GM21723 (cell line): ENCODE data around the gene CPM.

ENCODE experiments used
- ATAC-seq: cut with Tn5 transposase; IDR thresholded peaks from one replicate; pipeline ENCODE4 v1.9.1; 2021; ENCODE audit warnings: mild to moderate bottlenecking, moderate library complexity; ENCODE audit not compliant: unreplicated experiment

Gene CPM

DNA sequence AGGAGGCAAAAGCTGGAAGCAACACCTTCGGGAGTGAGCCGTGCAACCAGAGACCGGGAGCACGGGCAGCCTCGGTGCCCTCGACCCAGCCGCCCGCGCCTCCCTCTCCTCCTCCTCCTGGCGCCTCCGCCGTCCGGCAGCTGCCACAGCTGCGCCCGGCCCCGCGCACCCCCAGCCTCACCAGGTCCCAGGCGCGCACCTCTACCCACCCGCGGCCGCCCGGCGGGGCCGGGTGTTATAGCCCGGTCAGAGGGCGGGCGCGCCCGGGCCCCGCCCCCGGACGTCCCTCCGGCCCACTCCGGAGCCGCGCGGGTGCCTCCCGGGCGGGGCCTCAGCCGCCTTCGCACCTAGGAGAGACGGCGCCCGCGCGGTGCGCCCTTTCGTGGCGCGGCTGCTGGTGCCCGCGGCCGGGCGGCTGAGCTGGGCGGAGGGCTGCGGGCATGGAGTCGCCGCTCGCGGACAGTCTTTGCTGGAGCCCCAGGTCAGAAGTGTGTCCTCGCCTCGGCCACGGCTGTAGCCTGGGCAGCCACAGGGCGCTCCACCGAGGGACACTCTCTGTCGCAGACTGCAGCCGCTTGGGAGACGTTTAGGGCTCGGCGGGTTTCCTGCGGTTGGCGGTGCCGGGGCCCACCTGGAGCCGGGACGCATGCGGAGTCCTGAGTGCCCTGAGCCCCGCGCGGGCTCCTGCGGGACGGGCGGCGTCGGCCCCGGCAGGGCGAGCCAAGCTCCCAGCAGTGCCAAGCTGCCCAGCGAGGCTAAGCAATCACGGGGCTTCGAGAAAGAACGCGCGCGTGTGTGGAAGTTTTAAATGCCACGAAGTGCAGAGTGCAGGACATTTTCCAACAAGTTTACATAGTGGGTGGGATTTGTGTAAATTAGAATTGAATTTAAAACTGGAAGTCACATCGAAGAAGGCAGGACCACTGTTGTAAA, at the start of gene CPM:
Gene CPM, minus strand, starts transcription at position 211 of the 933 bp plus-strand sequence. CDS start 334 bp downstream, outside the sequence.
- ATAC-seq = peak; percentile 95

DNA sequence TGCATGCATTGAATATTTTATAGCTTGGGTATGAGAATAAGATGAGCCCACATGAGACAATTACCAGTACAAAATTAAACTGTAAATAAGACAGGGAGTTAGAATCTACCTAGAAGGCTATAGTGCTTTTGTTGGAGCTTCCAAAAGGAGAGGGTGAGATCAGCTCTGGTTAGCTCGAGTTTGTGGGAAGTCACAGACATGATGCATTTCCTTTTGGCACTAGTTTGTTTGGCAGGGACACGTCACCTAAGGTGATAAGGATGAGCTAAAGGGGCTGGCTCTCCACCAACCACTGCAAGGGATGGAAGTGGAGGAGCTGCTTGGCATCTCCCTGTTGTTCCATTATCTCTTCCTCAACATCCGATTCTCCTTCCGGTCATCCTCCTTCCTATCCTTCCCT, 48.5 kb upstream of the CPM start:
- ATAC-seq = no peak

DNA sequence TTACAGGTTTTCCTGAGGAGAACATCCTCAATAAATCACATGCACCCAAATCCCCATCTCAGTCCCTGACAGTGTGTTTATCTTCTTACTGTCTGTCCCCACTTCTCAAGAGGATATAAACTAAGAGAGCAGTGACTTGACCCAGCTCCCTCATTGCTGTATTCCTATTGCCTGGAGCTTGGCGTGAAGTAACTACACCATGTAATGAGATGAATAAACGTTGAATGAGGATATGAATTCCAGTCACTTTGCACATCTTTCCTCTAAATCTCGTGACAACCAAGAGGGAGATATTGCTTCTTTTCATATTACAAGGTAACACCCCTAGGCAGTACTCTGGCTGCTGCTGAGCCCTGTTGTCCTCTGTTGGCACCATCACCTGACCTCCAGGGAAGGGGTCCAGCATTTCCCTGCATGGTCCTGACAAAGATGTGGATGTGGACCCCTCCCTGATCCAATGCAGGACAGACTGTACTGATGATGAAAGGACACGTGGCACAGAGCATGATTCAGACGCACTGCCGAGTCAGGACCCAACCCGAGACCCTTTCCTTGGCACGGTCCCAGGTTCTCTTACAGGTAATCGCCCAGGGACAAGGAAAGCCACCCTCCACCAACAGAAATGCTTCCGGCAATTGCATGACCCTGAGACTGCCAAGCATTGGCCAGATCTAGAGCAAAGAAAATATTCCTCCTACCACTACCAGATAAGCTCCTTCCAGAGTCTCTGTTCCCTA, 47.7 kb upstream of the CPM start:
- ATAC-seq = no peak

DNA sequence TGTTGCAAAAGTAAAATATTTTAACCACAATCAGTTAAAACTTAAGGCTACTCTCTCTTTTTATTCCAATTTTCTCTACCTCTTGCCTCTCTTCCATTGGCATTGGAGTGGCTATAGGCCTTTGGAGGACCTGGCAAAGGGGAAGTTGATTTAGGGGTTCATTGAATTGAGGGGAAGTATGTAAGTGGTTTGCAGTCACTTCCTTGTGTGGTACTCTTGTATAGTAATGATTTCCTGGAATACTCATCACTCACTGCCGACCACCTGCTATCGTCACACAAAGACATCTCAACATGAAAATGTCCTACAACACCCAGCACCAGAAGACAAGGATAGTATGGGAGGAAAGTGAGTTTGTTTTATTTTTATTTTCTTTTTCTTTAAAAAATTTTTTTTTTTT, 45.7 kb upstream of the CPM start:
- no peak for ATAC-seq

DNA sequence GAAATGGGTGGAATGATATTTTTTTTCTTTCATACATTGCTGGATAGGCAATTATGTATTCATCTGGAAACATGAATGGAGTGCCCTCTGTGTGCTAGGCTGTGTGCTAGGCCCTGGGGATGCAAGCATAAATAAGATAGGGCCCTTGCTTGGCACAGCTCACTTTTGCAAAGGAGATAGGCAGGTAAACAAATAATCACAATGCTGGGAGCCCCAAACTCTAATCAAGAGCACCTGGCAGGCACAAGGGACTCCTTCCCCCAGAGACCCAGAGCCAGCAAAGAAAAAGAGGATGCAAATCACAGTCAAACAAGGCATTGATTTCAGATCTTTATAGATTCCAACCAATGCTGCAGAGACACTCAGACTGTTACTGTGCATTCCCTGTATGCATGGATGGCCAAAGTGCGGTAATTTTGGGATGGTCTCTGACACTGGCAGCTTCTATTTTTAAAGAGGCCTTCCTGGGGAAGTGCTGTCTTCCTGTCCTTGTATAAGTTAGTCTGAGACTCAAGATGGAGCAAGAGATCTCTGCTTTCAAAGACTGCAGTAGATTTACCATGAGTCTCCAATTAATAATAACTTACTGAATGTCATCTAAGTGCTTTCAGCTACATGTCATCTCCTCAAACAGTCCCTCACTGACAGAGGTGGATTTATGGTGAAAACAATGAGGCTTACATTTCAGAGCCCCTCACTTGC, 45.1 kb upstream of the CPM start:
- no peak for ATAC-seq

DNA sequence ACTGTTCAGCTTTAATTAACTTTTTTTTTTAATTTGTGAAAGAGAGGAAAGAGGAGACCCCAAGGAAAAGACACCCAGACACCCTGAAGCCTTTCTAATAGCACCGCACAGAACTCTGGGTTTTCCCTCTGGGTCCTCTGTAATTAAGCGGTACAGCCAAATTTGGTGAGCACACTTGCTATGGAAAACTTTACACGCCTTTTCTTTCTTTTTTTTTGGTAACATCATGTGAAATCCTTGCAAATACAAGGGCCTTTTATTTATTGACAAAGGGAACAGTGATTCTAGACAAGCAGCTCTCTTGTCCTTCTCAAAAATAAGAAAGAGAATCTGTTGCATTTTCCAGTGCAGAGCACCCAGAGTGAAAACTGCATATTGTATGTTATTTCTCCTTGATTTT, 44.4 kb upstream of the CPM start:
- ATAC-seq = no peak

DNA sequence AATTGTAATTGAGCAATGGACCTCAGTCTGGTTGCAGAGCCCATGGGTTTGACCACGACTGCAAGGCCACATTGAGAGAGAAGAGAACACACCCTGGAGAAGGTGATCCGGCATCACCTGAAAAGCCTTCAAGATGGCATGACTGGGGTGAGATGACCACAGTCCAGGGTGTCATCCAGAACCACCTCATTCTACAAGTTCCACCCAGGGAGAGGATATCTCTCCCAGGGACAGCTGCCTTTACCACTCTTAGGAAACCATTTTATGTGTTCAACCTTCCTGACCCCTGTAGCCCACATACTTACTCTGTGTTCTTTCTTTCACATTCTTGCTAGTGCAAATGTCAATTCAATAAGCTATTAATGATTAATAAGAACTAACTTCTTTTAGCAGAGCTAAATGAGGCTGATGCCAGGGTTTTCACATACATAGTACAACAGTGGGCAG, 43.4 kb upstream of the CPM start:
- ATAC-seq = no peak

DNA sequence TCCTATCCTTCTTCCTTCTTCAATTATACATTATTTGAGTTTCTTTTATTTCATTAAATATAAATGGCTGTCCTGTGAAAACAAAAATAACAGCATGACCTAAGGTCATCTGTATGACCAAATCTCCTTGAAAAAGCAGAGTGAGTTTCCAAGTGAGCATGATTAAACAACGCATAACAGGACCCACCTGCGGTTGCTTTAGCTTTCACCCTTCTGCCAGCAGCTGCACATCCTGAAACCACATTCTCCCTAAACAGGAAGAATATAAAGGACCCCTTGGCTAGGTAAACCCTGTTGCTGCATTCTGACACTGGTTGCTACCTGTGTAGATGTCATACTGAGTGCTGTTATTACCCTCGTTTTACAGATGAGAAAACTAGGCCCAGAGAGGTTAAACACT, 42.8 kb upstream of the CPM start:
- no peak for ATAC-seq

DNA sequence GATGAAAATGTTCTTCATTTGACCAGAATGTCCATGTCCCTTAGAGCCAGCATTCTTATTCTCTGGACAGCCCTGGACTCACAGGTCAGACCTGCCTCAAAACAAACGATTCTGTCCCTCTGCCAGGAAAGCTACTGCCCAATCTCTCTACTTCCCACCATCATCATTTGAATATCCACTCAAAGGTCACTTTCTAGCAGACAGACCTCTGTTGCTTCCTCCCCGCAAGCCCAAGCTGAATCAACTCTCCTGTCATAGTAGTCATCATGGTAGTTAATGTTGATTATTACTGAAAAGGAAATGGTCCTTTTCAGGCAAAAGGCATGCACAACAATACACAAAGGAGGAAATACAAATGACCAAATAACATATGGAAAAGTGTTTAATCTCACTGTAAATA, 39.6 kb upstream of the CPM start:
- no peak for ATAC-seq

DNA sequence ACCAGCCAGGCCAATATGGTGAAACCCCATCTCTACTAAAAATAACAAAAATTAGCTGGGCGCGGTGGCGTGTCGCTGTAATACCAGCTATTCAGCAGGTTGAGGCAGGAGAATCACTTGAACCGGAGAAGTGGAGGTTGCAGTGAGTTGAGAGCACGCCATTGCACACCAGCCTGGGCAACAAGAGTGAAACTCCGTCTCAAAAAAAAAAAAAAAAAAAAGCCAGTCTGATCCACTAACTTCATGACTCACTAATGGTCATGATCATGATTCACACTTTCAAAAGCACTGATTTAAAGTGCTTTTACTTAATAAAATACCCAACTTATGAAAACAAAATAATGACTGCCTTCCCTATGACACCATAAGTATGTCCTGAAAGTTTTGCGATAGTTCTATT, 38.4 kb upstream of the CPM start:
- ATAC-seq = no peak

DNA sequence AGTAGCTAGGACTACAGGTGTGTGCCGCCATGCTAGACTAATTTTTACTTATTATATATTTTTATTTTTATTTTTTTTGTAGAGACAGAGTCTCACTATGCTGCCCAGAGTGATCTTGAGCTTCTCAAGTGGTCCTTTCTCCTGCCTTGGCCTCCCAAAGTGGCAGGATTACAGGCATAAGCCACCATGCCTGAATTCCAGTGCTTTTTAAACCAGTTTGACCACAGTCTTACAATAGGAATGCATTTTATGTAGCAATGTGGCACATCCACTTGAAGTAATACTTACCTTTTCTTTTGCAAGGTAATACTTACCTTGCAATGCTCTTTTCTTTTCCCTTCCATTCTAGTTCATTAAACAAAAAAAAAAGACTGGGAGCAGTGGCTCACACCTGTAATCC, 38.0 kb upstream of the CPM start:
- no peak for ATAC-seq

DNA sequence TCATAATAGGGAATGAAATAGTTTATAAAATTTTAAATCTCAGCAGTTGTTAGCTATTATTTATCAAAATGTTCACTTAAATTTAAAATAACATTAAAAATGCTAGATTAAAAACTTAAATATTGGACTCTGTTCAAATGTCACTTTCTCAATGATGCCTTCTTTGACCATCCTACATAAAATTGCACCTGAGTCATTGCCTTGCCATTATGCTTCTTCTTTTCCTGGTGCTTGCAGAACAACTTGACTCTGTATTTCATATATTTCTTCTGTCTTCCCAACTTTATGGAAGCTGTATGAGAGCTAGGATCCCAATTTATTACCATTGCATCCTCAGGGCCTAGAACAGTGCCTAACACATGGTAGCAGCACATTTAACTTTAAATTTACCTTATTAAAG, 37.3 kb upstream of the CPM start:
- no peak for ATAC-seq

DNA sequence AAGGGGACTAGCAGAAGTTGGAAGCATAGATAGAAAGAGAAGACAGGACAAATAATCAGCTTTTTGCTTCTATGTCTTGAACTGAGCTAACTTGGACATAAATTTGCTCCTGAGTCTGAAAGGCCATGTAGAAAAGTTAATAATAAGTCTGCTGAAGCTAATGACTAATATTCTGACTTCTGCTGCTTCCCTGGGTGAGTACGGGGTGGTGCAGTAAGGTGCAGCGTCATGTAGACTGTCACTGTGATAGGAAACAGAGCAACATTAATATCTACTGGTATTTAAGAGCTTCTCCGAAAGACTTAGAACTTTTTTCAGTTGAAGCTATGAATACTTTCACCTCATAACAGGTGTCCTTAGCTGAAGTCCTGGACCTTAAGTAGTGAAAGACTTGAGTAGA, 34.1 kb upstream of the CPM start:
- ATAC-seq = no peak

DNA sequence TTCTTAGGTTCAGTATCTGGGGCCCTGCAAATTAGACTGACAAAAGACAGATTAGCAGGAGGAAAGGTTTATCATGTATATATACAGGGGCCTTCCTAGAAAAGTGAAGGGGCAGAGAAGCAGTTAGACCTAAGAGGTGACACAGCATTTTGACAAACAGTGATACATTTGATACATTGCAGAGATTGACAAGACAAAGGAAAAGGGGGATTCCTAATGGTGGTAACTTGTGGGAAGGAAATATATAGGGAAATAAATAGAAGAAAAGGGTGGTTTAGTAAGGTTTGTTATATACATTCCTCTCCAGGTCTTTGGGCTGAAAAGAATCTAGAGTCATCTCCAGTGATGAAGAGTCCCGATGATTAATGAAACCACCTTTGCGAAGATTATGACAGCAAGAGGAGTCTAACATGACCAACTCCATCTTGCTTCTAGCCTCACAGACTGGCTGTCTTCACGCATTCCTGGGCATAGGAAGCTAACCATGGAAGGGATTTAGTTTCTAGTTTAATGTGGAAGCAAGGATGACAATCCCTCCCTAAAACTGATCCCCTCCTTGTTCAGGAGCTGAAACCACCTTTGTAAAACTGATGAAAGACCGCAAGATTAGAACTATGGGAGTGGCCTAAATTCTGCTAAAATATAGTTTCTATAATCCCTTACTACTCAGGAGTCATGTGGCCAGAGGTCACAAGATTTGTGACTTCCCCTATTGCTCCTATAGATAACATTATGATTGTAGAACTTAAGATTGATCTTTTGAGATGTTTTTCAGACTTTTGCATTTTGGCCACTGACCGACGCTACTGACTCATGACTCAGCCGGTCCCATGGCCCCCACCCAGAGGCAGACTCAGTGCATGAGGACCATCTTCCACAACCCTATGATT, 31.1 kb upstream of the CPM start:
- no peak for ATAC-seq

DNA sequence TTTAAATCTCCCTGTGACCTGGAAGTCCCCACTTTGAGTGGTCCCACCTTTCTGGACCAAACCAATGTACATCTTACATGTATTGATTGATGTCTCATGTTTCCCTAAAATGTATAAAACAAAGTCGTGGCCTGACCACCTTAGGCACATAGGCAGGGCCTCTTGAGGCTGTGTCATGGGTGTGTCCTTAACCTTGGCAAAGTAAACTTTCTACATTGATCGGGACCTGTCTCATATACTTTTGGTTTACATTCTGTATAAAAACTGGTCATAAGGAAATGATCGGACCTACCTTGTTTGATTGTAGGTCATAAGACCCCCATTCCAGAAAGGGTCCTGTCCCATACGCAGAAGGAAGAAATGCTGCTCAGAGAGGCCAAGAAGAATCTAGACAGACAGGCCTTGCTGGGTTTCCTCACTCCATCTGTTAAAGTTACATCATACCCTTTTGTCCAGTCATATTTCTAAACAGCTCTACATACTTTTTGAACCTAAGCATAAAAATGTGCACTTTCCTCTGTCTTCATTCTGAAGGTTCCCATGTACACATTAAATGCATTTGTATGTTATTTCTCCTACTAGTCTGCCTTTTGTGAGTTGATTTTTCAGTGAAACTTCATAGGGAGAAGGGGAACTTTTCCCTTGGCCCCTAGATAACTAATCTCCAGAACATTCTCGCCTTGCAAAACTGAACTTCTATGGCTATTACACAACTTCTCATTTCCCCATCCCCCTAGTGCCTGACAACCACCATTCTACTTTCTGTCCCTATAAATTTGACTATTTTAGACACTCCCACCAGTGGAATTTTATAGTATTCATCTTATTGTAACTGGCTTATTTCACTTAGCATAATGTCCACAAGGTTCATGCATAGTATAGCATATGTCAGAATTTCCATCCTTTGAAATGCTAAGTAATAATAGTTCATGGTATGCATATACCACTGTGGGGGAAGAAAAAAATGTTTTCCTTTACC, 30.2 kb upstream of the CPM start:
- ATAC-seq = no peak

DNA sequence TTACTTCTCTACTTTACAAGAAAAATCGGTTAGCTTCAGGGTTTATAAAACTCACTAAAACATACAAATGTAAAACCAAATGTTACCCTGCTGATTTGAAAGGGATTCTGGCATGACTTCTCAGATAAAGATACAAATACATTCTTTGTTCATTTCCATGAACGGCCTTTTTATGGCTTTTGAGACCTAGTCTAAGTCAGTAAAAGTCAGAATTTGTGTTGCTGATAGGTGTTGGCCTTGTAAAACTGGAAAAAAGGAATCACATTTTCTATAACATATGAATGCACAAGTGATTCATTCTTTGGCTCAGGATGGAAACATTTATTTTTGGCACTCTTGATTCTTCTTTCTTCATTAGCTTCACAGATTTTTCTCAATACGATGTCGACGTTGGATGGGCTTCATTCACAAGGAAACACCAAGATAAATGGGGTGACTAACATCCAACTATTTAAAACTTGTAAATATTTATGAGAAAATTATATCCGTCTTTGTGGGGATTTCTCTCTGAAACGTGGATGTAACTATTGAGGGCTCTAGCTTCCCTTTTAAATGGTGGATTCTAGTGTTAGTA, 27.0 kb upstream of the CPM start:
- ATAC-seq = no peak

DNA sequence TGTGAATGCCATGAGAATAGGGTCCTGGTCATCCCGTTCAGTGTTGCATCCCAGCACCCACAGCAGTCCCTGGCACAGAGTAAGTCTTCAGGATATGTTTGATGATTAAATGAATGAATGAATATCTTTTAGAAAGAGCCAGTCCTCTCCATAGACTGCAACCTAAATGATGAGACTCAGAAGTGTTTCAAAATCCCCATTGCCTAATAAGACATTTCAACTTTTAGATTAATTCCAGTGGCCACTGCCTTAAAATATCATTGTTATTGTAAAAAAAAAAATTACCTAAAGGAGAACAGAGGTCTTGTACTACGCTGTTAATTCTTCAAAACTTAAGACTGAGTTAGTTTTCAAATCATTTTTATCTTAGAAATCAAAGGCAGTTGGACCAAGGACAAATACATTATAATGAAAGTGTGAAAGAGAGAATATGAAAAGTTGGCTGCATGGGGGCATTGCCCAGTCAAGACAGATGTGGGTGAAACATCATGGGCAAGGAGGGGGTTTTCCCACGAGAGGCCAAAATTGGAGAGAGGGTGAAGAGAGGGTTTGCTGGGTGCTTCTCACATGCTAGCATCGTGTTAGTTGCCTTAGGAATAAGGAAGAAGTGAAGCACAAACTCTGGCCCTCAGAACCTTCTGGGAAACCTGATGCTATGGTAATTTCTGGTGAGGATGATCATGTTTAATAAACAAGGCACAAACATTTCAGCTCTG, 26.3 kb upstream of the CPM start:
- ATAC-seq = no peak

DNA sequence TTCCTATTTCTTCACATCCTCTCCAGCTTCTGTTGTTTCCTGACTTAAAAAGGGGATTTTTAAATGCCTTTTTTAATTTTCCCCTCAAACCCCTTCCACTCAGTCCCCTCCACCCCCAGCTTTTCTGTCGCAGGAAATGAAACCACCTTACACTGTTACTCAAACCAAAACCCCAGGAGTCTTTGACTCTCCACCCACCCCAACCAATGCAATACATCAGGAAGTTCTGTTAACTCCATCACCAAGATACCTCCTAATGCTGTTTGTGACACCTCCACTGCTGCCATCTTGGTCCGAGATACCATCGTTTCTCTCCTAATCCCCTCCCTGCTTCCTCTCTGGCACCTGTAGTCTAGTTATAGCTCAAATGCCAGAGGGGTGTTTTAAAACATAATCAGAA, 25.4 kb upstream of the CPM start:
- ATAC-seq = peak; percentile 95
